ENCODE data around the gene BMF.

DNA sequence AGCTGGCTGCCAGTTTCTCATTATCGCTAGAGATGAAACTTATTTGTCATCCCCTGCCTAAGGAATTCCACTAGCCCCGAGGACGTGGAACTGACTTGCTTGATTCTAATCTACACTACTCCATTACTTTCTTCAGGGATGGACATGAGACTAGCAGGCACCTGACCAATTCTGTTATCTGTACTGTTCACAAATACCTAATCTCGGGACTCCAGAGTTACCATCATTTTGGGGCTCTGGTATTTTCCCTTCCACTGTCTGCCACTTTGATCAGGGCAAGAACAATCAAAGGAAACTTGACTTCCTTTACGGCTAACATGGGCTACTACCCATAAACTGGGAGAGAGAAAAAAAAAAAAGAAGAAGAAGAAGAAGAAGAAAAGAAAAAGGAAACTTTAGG, 27.8 kb downstream of the BMF start:
- TF ChIP-seq CTCF (IDR thresholded peaks at IDR 0.05) (no peak), POLR2A (IDR thresholded peaks at IDR 0.05) (no peak)
